A673 (cell line): ENCODE data around the gene SGCD. TPM values are rescaled to one million over a fixed set of nuclear protein-coding genes. Genes with fewer than 3 reads are reported as not detected.

Source experiments
- BruUV-seq: library from RNA; stranded (reverse); fragments of 400-500 nt; replicated peaks from 2 replicates; lab custom pipeline; 2021; lab: Mats Ljungman, UMichigan
- CTCF ChIA-PET: fragments of 300-600 bp; sonication (Branson Sonifier 250); formaldehyde crosslinking; loops from one replicate; lab custom pipeline; 2022; ENCODE audit warnings: antibody characterized with exemption; lab: Charles Lee
- POLR2A ChIA-PET: fragments of 300-600 bp; sonication (Branson Sonifier 250); formaldehyde crosslinking; loops from one replicate; lab custom pipeline; 2022; ENCODE audit warnings: antibody characterized with exemption; ENCODE audit not compliant: low non-redundant PET; lab: Charles Lee
- DNase-seq: peaks from one replicate; pipeline ENCODE4 v3.0.0-alpha.2; 2015; ENCODE audit warnings: low spot score
- H3K27ac ChIP-seq: fragments of 200-600 bp; sonication (generic); 2 replicates; pipeline ENCODE4 v1.5.1; 2016; ENCODE audit warnings: mixed run types, low read depth, mild to moderate bottlenecking, mixed read lengths, antibody characterized with exemption, low read length; ENCODE audit not compliant: poor library complexity, severe bottlenecking
- H3K27me3 ChIP-seq: fragments of 200-600 bp; sonication (generic); replicated peaks from 2 replicates; pipeline ENCODE4 v1.6.1; 2017; ENCODE audit warnings: mixed run types, low read depth, mild to moderate bottlenecking, mixed read lengths, antibody characterized with exemption, low read length; ENCODE audit not compliant: insufficient read depth, poor library complexity
- H3K36me3 ChIP-seq: fragments of 200-600 bp; sonication (generic); 2 replicates; pipeline ENCODE4 v1.6.1; 2016; ENCODE audit warnings: mixed run types, mild to moderate bottlenecking, mixed read lengths, antibody characterized with exemption, low read length; ENCODE audit not compliant: insufficient read depth, poor library complexity, severe bottlenecking
- H3K4me1 ChIP-seq: fragments of 200-600 bp; sonication (generic); 2 replicates; pipeline ENCODE4 v1.6.1; 2017; ENCODE audit warnings: mixed run types, mild to moderate bottlenecking, mixed read lengths, antibody characterized with exemption, low read length; ENCODE audit not compliant: insufficient read depth, poor library complexity, severe bottlenecking
- H3K4me3 ChIP-seq: fragments of 200-600 bp; sonication (generic); 2 replicates; pipeline ENCODE4 v1.5.1; 2016; ENCODE audit warnings: low read depth, mixed run types, mild to moderate bottlenecking, mixed read lengths, low read length; ENCODE audit not compliant: poor library complexity, severe bottlenecking
- H3K9me3 ChIP-seq: fragments of 200-600 bp; sonication (generic); 2 replicates; pipeline ENCODE4 v1.6.1; 2016; ENCODE audit warnings: mixed run types, low read depth, mild to moderate bottlenecking, mixed read lengths, antibody characterized with exemption, low read length; ENCODE audit not compliant: poor library complexity, severe bottlenecking
- EZH2 ChIP-seq: fragments of 200-600 bp; sonication (generic); IDR thresholded peaks from 2 replicates; pipeline ENCODE4 v1.6.1; 2017; ENCODE audit warnings: borderline replicate concordance, low read depth, mild to moderate bottlenecking, mixed read lengths, antibody characterized with exemption, low read length; ENCODE audit not compliant: poor library complexity, severe bottlenecking
- intact Hi-C: fragments of 100-400 bp; cut with micrococcal nuclease; formaldehyde crosslinking; loops from one replicate; pipeline ENCODE4 v1.10.0; 2022; ENCODE audit not compliant: unreplicated experiment
- total RNA-seq: library from RNA; stranded (reverse); gene quantifications from 2 replicates; pipeline ENCODE4 v1.2.3, GENCODE V29; 2021
- TF ChIP-seq, protein P1 (sequence below): fragments of 300-800, 200-600 bp; sonication (generic); conservative IDR thresholded peaks from 2 replicates; pipeline ENCODE4 v1.5.1; 2017; ENCODE audit warnings: low read depth, mild to moderate bottlenecking, antibody characterized with exemption, low read length, moderate library complexity, mixed read lengths

Gene SGCD
- total RNA-seq, 1 experiment from 2014 or later: 0.17 TPM

DNA sequence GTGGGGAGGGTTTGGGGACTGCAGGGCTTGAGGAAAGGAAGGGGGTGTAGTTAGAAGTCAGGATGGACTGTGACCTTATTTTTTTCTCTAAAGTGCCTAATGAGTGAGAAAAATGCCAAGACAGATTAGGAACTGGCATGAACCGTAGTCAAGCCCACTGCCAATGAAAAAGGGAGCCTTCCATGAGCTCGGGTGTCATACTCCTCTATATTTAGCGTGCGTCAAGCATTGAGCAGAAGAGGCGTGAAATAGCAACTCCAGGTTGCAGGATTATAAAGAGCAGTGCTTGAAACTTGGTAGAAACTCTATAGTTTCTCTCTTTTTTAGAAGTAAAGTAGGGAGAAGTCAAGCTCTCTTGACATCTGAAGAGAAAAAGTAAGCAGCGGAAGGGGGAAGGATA lies 1.8 kb downstream of the SGCD start:
- no peaks in the 10 kb centered on the region for H3K4me1 ChIP-seq
- peaks cover 6% of the 10 kb centered on the region for H3K27me3 ChIP-seq
- no peak for DNase-seq
- no peak overlapping the region for H3K4me3 ChIP-seq
- H3K27ac ChIP-seq: no peak overlapping the region
- no TSS peak for BruUV-seq
- H3K9me3 ChIP-seq: no peaks in the 10 kb centered on the region
- ChIA-PET CTCF (no interaction called here), POLR2A (no interaction called here)
- intact Hi-C loops: no loop called here
- no peak for TF ChIP-seq EZH2
- TF ChIP-seq, protein P1, sequence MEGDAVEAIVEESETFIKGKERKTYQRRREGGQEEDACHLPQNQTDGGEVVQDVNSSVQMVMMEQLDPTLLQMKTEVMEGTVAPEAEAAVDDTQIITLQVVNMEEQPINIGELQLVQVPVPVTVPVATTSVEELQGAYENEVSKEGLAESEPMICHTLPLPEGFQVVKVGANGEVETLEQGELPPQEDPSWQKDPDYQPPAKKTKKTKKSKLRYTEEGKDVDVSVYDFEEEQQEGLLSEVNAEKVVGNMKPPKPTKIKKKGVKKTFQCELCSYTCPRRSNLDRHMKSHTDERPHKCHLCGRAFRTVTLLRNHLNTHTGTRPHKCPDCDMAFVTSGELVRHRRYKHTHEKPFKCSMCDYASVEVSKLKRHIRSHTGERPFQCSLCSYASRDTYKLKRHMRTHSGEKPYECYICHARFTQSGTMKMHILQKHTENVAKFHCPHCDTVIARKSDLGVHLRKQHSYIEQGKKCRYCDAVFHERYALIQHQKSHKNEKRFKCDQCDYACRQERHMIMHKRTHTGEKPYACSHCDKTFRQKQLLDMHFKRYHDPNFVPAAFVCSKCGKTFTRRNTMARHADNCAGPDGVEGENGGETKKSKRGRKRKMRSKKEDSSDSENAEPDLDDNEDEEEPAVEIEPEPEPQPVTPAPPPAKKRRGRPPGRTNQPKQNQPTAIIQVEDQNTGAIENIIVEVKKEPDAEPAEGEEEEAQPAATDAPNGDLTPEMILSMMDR: no peak
- H3K36me3 ChIP-seq: no peaks in the 10 kb centered on the region

- DNase-seq: no peak
- H3K4me1 ChIP-seq: no peaks in the 10 kb centered on the region
- H3K4me3 ChIP-seq: no peak overlapping the region
- H3K27me3 ChIP-seq: peaks cover 6% of the 10 kb centered on the region
- BruUV-seq: no TSS peak
- ChIA-PET POLR2A (no interaction called here), CTCF (no interaction called here)
- no peak for TF ChIP-seq EZH2
- TF ChIP-seq, protein P1: no peak
- H3K9me3 ChIP-seq: no peaks in the 10 kb centered on the region
- no peak overlapping the region for H3K27ac ChIP-seq
- intact Hi-C loops: no loop called here
- no peaks in the 10 kb centered on the region for H3K36me3 ChIP-seq
Observed at GRCh38 chr5:156329171-156329611, 2.2 kb downstream of the SGCD start.

DNA sequence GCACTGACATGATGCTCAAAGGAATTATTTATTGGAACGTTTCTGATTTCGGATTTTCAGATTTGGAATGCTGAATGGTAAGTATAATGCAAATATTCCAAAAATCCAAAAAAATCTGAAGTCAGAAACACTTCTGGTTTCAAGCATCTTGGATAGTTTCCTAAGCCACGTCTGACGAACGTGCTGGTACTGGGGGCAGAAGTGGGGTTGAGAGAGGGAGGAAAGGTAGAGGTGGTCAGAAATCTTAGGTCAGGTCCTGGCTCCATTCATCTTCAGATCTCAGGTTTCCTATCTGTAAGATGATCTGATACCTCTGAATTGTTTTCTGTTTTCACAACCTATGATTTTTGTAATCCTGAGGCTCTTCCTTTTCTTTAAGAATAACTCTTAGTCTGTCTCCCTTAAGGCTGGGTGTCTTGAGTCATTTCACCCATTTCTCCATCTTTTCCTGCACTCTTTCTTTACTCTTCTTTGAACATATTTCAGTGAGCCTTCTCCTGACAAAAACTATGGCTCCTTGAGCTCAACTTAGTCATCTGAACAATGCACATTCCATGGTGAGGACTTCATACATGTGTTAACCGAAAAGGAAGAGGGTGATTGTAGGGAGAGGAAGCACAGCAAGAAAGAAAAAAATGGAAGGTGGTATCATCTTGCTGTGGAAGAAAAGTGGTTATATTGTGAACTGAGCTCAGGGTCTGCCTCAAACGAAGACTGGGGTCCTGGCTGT lies 3.3 kb downstream of the SGCD start:
- H3K27ac ChIP-seq: no peak overlapping the region
- BruUV-seq: no TSS peak
- ChIA-PET CTCF (no interaction called here), POLR2A (no interaction called here)
- intact Hi-C loops: no loop called here
- H3K4me3 ChIP-seq: no peak overlapping the region
- H3K9me3 ChIP-seq: no peaks in the 10 kb centered on the region
- H3K27me3 ChIP-seq: peaks cover 6% of the 10 kb centered on the region
- TF ChIP-seq, protein P1: no peak
- H3K36me3 ChIP-seq: no peaks in the 10 kb centered on the region
- H3K4me1 ChIP-seq: no peaks in the 10 kb centered on the region
- no peak for DNase-seq
